HepG2 (cell line): ENCODE data around the gene NBEAL2. TPM values are rescaled to one million over a fixed set of nuclear protein-coding genes. Genes with fewer than 3 reads are reported as not detected.

Experiments
- ARID4A ChIP-seq: sonication (generic); formaldehyde crosslinking; IDR thresholded peaks from 2 replicates; pipeline ENCODE4 v1.5.0; 2020; ENCODE audit warnings: mild to moderate bottlenecking, missing genetic modification reagents, borderline replicate concordance
- HMG20A ChIP-seq: IDR thresholded peaks from 2 replicates; pipeline ENCODE4 v1.6.1; 2016; ENCODE audit warnings: borderline replicate concordance
- THRA ChIP-seq: sonication (generic); formaldehyde crosslinking; IDR thresholded peaks from 2 replicates; pipeline ENCODE4 v1.4.0; 2020; ENCODE audit warnings: missing genetic modification reagents, borderline replicate concordance
- ZNF224 ChIP-seq: sonication (generic); formaldehyde crosslinking; IDR thresholded peaks from 2 replicates; pipeline ENCODE4 v1.5.0; 2020; ENCODE audit warnings: mild to moderate bottlenecking, missing genetic modification reagents
- ZNF335 ChIP-seq: sonication (generic); formaldehyde crosslinking; IDR thresholded peaks from 2 replicates; pipeline ENCODE4 v1.4.0; 2020; ENCODE audit warnings: missing genetic modification reagents
- ZNF546 ChIP-seq: sonication (generic); formaldehyde crosslinking; conservative IDR thresholded peaks from 2 replicates; pipeline ENCODE4 v1.8.1; 2023; ENCODE audit warnings: mild to moderate bottlenecking, missing genetic modification reagents
- ZNF761 ChIP-seq: sonication (generic); formaldehyde crosslinking; conservative IDR thresholded peaks from 2 replicates; pipeline ENCODE4 v1.4.0; 2020; ENCODE audit warnings: mild to moderate bottlenecking, missing genetic modification reagents
- polyA plus RNA-seq, 8 experiments: library from polyadenylated mRNA; depleted of rRNA in 3 of 8; stranded (reverse) in 7 of 8; unstranded in 1 of 8; fragments of >200 nt; fragmentation: Illumina TruSeq in 4 of 8; extraction: Trizol in 4 of 8; gene quantifications; 2 replicates each; pipeline versions ENCODE4 v1.2.1 to v1.2.3, GENCODE V29; 2011 to 2016; ENCODE audit warnings: low read depth in 4 of 8, missing spikeins in 1 of 8, mixed read lengths in 1 of 8; ENCODE audit not compliant: insufficient read depth in 1 of 8
- total RNA-seq, 5 experiments: library from RNA; depleted of rRNA; stranded (reverse); fragments of >200 nt; fragmentation: Illumina TruSeq; extraction: Trizol; gene quantifications; 2 replicates each; pipeline ENCODE4 v1.2.3, GENCODE V29; 2016; ENCODE audit warnings: low read depth in 1 of 5
- TF ChIP-seq, protein P1 (sequence below), 2 experiments: sonication (generic) in 1 of 2; formaldehyde crosslinking in 1 of 2; IDR thresholded peaks; 2 replicates each; pipeline versions ENCODE4 v1.4.0 to v1.6.1; 2016 to 2020; ENCODE audit warnings: borderline replicate concordance in 1 of 2, low read depth in 1 of 2, mild to moderate bottlenecking in 1 of 2, missing genetic modification reagents in 1 of 2
- TF ChIP-seq, protein P2 (sequence below): sonication (generic); formaldehyde crosslinking; IDR thresholded peaks from 2 replicates; pipeline ENCODE4 v1.4.0; 2020; ENCODE audit warnings: missing genetic modification reagents
- TF ChIP-seq, protein P3 (sequence below), 2 experiments: sonication (generic) in 1 of 2; formaldehyde crosslinking in 1 of 2; IDR thresholded peaks; 2 replicates each; pipeline versions ENCODE4 v1.5.1 to v1.6.1; 2011 to 2020; ENCODE audit warnings: borderline replicate concordance in 1 of 2, low read depth in 1 of 2, low read length in 1 of 2, mild to moderate bottlenecking in 1 of 2, missing genetic modification reagents in 1 of 2, moderate library complexity in 1 of 2

The NBEAL2 gene
- total and polyA plus RNA-seq, 2 of the 13 experiments (the other 11 are each of a cell fraction or from before 2014, with no cell fraction given), result 9.7 to 12.4 TPM

- TF ChIP-seq, protein P1, sequence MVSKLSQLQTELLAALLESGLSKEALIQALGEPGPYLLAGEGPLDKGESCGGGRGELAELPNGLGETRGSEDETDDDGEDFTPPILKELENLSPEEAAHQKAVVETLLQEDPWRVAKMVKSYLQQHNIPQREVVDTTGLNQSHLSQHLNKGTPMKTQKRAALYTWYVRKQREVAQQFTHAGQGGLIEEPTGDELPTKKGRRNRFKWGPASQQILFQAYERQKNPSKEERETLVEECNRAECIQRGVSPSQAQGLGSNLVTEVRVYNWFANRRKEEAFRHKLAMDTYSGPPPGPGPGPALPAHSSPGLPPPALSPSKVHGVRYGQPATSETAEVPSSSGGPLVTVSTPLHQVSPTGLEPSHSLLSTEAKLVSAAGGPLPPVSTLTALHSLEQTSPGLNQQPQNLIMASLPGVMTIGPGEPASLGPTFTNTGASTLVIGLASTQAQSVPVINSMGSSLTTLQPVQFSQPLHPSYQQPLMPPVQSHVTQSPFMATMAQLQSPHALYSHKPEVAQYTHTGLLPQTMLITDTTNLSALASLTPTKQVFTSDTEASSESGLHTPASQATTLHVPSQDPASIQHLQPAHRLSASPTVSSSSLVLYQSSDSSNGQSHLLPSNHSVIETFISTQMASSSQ (IDR thresholded peaks at IDR 0.05; ENCODE audit: low read depth), result peak; percentile 87
- TF ChIP-seq, protein P1 (CRISPR knock-in tag; IDR thresholded peaks at IDR 0.05; ENCODE audit: borderline replicate concordance), result peak; percentile 97
- TF ChIP-seq, protein P2, sequence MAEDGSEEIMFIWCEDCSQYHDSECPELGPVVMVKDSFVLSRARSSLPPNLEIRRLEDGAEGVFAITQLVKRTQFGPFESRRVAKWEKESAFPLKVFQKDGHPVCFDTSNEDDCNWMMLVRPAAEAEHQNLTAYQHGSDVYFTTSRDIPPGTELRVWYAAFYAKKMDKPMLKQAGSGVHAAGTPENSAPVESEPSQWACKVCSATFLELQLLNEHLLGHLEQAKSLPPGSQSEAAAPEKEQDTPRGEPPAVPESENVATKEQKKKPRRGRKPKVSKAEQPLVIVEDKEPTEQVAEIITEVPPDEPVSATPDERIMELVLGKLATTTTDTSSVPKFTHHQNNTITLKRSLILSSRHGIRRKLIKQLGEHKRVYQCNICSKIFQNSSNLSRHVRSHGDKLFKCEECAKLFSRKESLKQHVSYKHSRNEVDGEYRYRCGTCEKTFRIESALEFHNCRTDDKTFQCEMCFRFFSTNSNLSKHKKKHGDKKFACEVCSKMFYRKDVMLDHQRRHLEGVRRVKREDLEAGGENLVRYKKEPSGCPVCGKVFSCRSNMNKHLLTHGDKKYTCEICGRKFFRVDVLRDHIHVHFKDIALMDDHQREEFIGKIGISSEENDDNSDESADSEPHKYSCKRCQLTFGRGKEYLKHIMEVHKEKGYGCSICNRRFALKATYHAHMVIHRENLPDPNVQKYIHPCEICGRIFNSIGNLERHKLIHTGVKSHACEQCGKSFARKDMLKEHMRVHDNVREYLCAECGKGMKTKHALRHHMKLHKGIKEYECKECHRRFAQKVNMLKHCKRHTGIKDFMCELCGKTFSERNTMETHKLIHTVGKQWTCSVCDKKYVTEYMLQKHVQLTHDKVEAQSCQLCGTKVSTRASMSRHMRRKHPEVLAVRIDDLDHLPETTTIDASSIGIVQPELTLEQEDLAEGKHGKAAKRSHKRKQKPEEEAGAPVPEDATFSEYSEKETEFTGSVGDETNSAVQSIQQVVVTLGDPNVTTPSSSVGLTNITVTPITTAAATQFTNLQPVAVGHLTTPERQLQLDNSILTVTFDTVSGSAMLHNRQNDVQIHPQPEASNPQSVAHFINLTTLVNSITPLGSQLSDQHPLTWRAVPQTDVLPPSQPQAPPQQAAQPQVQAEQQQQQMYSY (CRISPR knock-in tag), result peak; percentile 59; the same call in 1 of the 2 replicates
- TF ChIP-seq, protein P3, sequence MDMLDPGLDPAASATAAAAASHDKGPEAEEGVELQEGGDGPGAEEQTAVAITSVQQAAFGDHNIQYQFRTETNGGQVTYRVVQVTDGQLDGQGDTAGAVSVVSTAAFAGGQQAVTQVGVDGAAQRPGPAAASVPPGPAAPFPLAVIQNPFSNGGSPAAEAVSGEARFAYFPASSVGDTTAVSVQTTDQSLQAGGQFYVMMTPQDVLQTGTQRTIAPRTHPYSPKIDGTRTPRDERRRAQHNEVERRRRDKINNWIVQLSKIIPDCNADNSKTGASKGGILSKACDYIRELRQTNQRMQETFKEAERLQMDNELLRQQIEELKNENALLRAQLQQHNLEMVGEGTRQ (IDR thresholded peaks at IDR 0.05; ENCODE audit: low read depth, low read length), result no peak
- TF ChIP-seq, protein P3 (CRISPR knock-in tag; IDR thresholded peaks at IDR 0.05; ENCODE audit: borderline replicate concordance), result no peak
- TF ChIP-seq ZNF546, result no peak
- TF ChIP-seq ZNF335 (CRISPR knock-in tag), result no peak
- TF ChIP-seq ARID4A, result peak; percentile 79; the same call in 1 of the 2 replicates
- TF ChIP-seq ZNF224 (CRISPR knock-in tag), result 0 out of 2 replicates have a peak, but pooled peaks have one; percentile 39
- no peak for TF ChIP-seq ZNF761
- peak; percentile 85; the same call in 1 of the 2 replicates for TF ChIP-seq HMG20A (CRISPR knock-in tag)
- TF ChIP-seq THRA, result peak; percentile 100
Observed at GRCh38 chr3:46970391-46971091, 8.9 kb upstream of the NBEAL2 start (continued).
